Mammary epithelial cell (primary cell): ENCODE data around the gene RBM33.

Source experiments
- CTCF ChIP-seq, 2 donors: IDR thresholded peaks in 1 of 2; conservative IDR thresholded peaks in 1 of 2; 2 replicates each; pipeline ENCODE4 v1.5.1; 2011 to 2012; ENCODE audit warnings: inconsistent platforms in 2 of 2, low read length in 2 of 2, mild to moderate bottlenecking in 2 of 2, control low read depth in 1 of 2, low read depth in 1 of 2; ENCODE audit not compliant: insufficient read depth in 1 of 2; ENCODE audit errors: extremely low read depth in 1 of 2
- EZH2 ChIP-seq: IDR thresholded peaks from 2 replicates; pipeline ENCODE4 v1.6.1; 2012; ENCODE audit warnings: low read length, inconsistent platforms, borderline replicate concordance

GRCh38 chr7:155684543-155684942 lies 40.1 kb downstream of the RBM33 start:
- TF ChIP-seq CTCF (conservative IDR thresholded peaks at IDR 0.05 in 1 of 2, IDR thresholded peaks at IDR 0.05 in 1 of 2; ENCODE audit: extremely low read depth in 1 of 2, insufficient read depth in 1 of 2, low read depth in 1 of 2, low read length in 2 of 2) (no peak), EZH2 (no peak)
